Measurements from ENCODE around the gene HDAC6. TPM values are rescaled to one million over a fixed set of nuclear protein-coding genes. Genes with fewer than 3 reads are reported as not detected.

Gene HDAC6
- total and polyA plus RNA-seq, 2 of the 13 experiments (the other 11 are each of a cell fraction or from before 2014, with no cell fraction given) = 80.4 to 93.6 TPM

DNA sequence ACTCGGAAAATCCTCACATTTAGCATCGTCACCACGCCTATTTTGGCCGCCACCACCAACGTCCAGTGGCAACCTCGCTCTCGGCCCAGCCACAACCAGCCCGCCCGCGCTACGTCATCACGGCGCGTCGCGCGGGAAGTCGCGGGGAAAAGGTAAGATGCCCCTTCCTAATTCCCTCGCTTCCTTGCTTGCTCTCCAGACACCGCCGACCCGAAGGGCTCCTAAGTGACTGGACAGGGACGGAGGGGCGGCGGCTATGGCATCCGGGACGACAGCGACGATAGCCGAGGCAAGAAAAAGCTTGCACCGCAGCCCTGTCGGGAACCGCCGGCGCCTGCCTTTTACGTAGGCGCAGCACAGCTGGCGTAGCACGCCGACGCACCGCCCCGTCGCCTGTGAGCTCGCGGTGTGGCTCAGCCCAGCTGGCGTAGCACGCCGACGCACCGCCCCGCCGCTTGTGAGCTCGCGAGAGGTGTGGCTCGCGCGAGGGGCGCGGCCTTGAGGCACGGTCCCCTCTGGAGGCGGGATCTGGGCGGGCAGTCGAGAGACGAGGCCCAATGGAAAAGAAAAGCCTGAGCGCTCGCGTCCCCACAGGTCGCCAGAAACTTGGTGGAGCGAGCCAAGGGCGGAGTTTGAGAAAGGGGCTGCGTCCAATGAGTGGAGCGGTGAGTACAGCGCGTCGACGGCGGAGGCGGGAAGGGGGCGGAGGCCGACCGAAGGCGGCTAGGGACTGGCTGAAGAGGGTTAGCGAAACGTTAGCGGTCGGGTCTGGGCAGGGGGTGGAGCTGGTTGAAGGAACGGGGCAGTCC, at the start of gene HDAC6 (continued):
- TF ChIP-seq ZBTB26 (CRISPR knock-in tag; IDR thresholded peaks at IDR 0.05; ENCODE audit: borderline replicate concordance) = no peak
- 0 out of 2 replicates have a peak, but pooled peaks have one; percentile 39 for TF ChIP-seq ZNF605 (CRISPR knock-in tag; IDR thresholded peaks at IDR 0.05)
- TF ChIP-seq KAT8 (CRISPR knock-in tag; IDR thresholded peaks at IDR 0.05) = peak; percentile 97
- 0 out of 2 replicates have a peak, but pooled peaks have one; percentile 34 for TF ChIP-seq MED1 (CRISPR knock-in tag; IDR thresholded peaks at IDR 0.05)
- no peak for TF ChIP-seq JARID2 (CRISPR knock-in tag; IDR thresholded peaks at IDR 0.05; ENCODE audit: insufficient replicate concordance)
- TF ChIP-seq JDP2 (CRISPR knock-in tag; IDR thresholded peaks at IDR 0.05; ENCODE audit: borderline replicate concordance) = no peak
- TF ChIP-seq KIAA2018 (CRISPR knock-in tag; IDR thresholded peaks at IDR 0.05; ENCODE audit: borderline replicate concordance) = no peak
- TF ChIP-seq ZNF782 (CRISPR knock-in tag; IDR thresholded peaks at IDR 0.05; ENCODE audit: borderline replicate concordance) = no peak
- 0 out of 2 replicates have a peak, but pooled peaks have one; percentile 22 for TF ChIP-seq ZNF317 (CRISPR knock-in tag; IDR thresholded peaks at IDR 0.05)
- TF ChIP-seq GLI4 (CRISPR knock-in tag; IDR thresholded peaks at IDR 0.05; ENCODE audit: borderline replicate concordance) = no peak
- no peak for TF ChIP-seq ZNF33B (CRISPR knock-in tag; IDR thresholded peaks at IDR 0.05)
- peak; percentile 96 for TF ChIP-seq HOXA3 (CRISPR knock-in tag; IDR thresholded peaks at IDR 0.05)
- peak; percentile 52 for TF ChIP-seq MED8 (CRISPR knock-in tag; IDR thresholded peaks at IDR 0.05; ENCODE audit: insufficient replicate concordance)
- peak in 1 of 2 experiments; percentile 38; a peak in 1 of 4 replicates for TF ChIP-seq HMGXB4 (CRISPR knock-in tag; IDR thresholded peaks at IDR 0.05; ENCODE audit: borderline replicate concordance in 1 of 2, low read depth in 1 of 2)
- peak; percentile 92 for TF ChIP-seq SP4 (CRISPR knock-in tag; IDR thresholded peaks at IDR 0.05)
- peak; percentile 97 for TF ChIP-seq CREB1 (IDR thresholded peaks at IDR 0.05)
- peak; percentile 99 for TF ChIP-seq CREB1 (CRISPR knock-in tag; IDR thresholded peaks at IDR 0.05)
- TF ChIP-seq ZFP36L2 (CRISPR knock-in tag; IDR thresholded peaks at IDR 0.05) = no peak

All from HepG2 (cell line).